IPS DF 19.7 (cell line): ENCODE data around the gene DNAH9.
A peak's percentile ranks its signal among the peaks of the same experiment; 100 is the strongest.

Experiments
- DNase-seq: peaks from one replicate; pipeline ENCODE4 v3.0.0-alpha.2; 2013; ENCODE audit warnings: low read depth, low spot score

Gene DNAH9

DNA sequence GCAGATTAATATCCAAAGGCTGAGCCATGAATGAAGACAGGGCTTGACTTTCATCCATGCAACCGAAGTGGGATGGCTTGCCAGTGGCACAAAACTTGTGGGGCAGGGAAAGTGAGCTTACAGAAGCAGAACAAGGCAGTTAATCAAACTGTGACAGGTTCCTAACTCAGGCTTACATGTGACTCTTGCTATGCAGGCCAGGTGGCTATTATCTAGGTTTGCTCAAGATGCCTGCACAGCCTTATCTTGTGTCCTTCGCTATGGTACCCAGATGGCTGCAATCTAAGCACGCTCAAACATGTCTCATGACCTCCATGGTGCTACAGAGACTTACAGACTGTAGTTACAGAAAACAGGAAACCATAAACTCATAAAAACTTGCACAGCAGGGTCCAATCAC is 8.6 kb upstream of the DNAH9 start:
- DNase-seq = no peak

DNA sequence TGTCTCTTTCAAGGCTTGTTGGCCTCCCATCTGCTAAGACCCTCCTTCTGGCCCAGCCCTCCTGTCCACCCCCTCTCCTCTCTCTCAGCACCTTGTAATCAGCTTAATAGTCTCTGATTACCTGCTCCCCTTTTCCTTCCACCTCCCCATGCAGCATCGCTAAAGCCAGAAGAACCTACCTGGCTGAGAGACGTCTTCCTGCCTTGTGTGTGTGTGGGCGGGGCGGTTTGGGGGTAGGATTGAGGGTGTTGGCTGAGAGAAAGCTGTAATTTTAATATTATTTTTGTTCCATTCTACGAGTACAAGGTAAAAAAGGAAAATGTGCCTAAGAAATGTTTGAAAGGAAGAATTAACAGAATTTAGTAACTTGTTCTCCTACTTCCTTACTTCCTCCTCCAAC is 3.4 kb downstream of the DNAH9 start:
- DNase-seq = no peak

DNA sequence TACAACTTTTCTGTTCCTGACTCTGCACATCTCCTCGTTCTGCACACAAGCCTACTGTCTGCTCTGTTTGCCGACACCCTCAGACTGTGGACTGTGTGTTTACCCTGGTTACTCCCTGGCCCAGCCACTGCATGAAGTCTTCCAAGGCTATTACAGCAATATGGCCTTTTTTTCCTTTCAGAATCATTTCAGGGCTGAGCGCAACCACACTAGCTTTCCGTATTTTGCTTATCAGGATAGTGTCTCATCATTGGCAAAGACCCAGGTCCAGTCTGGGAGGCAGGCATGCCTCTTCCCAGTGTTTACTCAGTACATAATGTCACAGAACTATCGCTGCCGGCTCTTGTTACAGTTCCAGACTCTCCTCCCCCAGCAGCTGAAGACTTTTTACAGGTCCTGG is 10.1 kb downstream of the DNAH9 start:
- DNase-seq = no peak

DNA sequence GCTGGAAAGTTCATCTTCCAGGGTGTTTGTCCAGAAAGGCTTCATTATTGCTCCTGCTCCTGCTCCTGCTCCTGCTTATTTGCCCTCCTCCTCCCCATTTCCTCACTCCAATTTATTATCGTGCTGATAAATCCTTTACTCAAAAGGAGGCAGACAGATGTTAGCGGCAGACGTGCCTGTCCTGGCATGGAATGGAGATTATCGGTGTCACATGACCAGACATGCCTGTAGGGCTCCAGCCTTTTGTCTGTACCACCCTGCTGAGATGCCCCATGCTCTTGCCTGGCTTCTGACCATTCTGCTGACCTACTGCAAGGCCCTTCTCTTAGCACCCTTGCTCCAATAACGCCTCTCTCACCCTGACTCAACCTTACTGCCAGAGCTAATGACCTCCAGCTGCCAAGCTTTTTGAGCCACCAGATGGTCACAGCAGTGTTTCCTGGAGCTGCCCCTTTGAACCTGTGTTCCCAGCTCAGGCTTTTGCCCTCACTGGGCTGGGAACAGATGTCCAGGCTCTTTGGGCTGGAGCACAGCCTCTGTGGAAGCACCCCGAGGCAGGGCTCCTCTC is 12.8 kb downstream of the DNAH9 start:
- DNase-seq = no peak

DNA sequence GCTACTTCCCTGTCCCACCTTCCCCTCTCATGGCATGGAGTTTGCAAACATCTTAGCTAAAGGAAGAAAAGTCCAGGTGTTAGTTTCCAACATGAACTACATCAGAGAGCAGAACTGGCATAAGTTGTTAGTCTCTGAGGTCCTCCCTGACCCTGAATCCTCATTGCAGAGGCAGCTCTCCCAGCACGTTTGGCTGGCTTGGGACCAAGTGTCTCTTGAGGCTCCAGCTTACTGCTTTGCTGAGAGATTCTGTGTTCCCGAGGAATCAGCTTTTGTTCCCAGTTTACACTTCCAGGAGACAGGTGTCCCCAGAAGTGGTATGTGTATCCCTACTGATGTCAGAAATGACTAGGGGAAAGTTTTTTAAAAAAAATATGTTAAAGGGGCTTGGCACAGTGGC is 14.7 kb downstream of the DNAH9 start:
- no peak for DNase-seq

DNA sequence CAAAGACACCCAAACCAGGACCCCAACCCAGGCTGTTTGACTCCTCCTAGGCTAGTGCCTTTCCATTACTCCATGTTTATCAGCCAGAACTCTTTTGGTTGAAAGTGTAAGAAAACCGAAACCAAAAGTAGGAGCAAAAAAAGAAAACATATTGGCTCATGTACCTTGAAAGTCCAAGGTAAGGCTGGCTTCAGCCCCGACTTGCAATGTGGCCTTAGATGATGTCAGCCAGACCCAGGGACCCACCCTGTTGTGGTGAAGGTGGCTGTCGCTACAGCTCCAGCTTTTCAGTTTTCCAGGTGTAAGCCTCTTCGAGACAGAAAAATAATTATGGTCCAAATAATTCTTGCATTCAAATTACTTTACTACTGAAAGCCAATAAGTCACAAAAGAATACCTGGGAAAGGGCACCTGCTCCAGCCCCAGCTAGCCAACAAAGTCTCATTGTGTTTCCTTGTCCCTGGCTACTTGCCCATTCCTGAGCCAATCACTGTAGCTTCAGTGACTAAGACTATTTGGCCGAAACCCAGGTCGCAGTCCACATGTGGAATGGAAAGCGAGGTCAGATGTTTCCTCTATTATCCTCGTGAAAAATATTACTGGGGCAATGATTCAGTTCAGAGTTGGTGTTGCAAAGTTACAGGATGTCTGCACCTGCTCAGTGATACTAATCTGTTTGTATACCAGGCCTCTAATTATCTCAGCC is 20.7 kb downstream of the DNAH9 start:
- no peak for DNase-seq

DNA sequence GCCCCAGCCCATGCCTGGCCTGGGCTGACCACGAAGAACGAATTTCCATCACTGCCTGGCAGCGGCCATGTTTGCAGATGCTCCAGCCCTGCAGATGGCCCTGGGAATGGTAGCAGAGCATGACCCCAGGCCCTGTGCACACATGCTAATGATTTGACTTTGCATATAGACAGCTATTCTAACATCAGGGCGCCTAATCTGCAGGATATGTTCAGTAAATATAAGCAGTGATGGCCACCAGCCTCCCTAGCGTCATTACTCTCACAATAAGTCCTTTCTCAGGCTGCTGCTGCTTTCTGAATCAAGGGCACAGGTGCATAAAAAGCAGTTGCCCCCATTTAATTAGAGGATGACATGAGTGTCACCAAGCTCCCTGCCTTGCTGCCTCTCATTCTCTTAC is 24.2 kb downstream of the DNAH9 start:
- no peak for DNase-seq

DNA sequence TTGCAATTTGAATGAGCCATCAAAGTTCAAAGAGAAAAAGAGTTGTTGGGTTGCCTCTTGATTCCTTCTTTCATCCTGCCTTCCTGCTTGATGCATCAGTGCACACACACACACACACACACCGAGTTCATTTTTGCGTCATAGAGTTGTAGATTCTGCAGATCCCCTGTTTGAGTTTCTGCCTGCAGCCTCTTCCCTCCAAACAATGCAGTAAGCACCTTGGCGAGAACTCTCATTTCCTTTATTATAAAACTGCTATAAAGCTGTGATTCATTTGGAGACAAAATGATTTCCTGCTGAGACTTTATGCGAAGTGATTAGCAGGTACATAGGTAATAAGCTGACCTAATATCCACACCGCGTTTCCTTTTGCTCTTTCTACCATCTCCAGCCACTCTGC is 26.7 kb downstream of the DNAH9 start:
- DNase-seq = no peak

DNA sequence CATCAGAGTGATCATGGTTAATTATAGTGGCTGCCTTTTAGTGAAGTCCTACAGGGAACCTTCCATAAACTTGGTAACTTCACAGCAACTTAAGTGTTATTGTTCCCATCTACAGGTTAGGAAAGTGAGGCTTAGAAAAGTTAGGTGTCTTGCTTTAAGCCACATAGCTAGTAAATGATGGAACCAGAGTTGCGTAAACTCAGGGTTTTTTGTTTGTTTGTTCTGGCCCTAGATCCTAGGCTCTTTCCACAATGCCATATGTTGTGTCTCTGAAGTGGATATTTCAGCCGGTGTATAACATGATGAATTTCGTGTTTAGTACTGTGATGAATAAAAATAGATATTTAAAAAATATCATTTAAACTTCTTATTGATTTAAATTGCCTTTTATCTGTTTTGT is 27.6 kb downstream of the DNAH9 start:
- no peak for DNase-seq

DNA sequence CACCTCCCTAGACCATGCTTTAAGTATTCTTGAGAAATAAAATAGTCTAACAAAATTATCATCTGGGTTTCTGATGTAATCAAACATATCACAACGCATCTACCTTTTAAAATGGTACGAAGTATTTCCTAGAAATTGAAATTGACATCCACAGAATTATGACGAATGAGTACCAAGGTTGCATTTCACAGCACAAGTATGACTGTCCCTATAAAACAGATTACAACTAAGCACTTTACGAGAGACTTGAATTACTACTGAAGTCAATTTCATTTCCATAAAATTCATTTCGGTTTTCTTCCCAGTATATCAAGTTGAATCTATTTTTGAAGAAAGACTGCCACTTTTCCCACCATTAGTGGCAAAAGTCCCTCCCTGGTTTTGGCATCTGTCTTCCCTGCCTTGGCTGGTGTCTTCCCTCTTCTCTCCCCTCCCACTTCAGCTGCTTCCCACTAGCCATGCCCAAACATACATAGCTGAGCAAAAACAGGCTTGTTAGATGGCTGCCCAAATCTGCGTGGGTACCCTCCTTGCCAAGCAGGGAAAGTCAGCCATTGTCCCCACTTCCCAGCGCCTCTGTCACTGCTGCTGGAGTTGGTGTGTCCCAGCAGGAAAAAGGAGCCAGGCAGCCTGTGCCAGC is 29.2 kb downstream of the DNAH9 start:
- DNase-seq = no peak

DNA sequence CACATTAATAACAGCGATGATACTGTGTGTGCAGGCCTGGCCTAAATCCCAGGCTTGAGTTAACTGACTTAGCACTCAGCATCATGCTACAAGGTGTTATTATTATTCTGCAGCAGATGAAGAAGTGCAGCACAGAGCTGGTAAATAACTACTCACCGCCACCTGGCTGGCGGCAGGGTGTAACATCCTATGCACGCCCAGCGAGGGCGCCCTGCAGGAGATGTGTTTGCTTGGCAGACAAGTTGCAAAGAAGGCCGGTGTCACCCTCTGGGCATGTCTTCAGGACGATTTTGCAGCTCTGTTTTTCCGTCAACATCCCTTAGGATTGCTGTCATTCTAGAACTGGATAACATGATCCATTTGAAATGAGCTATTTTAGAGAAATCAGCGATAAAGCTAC is 30.1 kb downstream of the DNAH9 start:
- no peak for DNase-seq

DNA sequence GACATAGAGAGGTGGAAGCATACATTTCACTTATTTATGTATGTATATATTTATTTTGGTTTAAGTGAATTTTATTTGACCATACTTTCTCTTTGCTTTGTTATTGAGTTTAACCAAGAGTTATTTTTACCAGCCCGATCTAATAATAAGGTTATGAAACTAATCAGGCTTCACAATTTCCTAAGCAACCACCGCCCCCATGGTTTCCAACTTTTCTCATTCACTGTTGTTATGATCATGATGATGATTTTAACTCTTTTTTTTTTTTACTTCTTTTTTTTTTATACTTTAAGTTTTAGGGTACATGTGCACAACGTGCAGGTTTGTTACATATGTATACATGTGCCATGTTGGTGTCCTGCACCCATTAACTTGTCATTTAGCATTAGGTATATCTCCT is 30.6 kb downstream of the DNAH9 start:
- no peak for DNase-seq

DNA sequence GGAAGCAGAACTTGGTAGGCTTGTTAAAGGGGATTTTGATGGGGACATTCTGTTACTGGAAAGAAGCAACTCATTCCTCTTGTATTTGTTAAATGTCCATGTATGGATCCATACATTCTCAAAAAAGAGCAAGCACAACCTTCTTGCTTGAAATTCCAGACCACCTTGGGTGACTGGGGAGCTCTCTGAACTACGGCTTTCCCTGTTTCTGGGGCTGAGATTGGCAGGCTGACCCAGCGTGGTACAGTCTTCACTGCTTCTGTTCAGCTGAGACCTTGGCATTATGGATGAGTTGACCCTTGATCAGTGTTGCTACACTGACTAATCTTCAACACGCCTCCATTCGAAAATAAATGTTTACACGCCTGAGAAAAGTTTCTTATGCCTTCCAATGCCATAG is 38.5 kb downstream of the DNAH9 start:
- no peak for DNase-seq

DNA sequence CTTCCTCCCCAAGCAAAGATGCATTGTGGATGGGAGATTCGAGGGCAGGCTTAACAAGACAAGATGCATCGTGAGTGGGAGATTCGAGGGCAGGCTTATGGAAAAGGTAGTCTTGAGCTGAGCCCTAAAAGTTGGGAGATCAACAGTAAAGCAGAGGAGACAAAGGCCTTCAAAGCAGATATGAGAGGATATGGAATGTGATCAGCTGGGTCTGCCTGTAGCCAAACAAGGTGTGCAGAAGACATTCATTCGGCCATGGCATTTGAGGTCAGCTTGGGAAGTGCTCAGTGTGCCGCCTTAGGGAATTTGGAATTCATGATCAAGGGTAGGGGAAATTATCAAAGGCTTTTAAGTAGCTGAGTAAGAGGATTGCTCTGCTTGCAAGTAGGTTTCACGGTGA is 39.5 kb downstream of the DNAH9 start:
- no peak for DNase-seq

DNA sequence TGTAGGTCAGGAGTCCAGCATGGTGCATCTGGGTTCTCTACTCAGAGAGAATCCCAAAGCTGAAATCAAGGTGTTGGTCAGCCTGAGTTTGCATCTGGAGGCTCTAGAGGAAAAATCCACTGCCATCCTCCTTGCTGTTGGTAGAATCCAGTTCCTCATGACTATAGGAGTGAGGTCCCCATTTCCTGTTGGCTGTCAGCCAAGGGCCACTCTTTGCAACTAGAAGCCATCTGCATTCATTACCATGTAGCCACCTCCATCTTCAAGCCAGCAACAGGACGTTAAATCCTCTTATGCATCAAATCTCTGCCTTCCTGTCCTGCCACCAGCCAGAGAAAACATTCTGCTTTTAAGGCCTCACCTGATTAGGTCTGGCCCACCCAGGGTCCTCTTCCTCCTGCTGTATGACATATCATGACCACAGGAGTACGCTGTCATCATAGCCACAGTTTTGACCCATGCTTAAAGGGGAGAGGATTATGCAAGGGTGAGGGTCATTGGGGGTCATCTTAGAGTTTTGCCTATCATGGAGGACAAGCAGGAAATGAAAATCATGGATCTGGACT is 40.5 kb downstream of the DNAH9 start:
- no peak for DNase-seq

DNA sequence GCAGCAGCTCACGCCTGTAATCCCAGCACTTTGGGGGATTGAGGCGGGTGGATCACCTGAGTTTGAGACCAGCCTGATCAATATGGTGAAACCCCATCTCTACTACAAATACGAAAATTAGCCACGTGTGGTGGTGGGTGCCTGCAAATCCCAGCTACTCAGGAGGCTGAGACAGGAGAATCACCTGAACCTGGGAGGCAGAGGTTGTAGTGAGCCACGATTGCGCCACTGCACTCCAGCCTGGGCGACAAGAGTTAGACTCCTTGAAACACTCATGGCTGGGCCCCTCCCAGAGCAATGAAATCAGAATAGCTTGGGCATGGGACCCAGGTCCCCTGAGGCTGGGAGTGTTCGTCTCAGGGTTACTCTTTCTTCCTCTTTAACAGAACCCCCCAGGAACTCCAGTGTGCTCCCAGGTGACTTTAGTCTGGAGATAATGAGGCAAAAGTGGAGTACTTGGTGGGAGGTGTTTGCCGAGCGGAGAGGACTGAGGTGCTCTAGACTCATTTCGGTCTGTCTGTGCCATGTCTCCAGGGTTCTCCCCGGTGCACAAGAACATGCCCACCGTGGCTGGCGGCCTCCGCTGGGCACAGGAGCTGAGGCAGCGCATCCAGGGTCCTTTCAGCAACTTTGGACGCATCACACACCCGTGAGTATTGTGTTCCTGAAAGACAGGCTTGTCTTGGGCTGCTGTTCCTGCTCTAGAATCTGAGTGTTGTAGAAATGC is 41.6 kb downstream of the DNAH9 start:
- DNase-seq = no peak

DNA sequence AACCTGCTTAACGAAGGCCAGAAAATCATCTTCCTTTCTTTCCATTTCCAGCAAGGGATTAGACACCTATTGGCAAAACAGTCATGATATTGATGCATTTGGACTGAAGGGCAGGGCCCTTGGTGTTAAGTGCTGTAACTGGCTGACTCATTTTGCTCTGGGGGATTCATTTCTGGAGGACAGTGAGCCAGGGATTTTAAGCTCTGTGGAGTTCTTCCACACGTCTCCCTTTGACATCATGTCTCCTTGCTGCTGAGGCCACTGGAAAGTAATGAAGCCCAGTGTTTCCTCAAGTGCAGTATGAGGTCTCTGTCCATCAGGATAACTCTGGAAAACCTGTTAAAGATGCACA is 42.2 kb downstream of the DNAH9 start:
- no peak for DNase-seq

DNA sequence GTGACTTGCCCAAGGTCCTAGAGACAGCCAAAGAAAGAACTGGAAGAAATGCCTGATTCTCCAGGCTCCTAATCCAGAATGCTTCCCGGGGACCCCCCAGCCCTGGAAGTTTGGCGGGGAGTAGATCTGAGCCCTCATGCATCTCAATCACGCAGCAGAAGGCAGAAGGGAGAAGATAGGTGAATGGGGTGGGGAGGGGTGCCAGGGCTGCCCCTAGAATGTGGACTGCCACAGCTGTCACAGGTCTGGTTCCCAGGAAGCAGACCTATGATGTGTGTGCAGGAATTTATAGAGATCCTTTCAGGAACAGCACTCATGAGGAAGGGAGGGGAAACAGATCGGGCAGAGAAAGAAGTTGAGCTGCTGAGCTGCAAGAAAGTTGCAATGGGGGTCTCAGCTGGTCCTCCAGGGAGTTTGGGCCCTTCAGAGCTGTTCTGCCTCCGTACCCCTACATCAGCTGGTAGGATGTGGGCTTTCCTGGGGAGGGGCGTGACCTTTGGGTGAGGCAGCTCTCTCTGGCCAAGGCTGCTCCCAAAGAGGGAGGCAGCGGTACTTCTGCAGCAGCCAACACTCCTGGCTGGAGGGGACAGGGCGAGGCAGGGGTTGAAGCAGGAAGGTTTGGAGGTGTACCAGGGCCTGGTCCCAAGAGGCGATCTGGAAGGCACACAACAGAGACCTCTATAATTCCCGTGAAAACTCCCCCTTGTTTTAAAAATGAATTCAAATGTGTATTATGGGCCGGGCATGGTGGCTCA is 43.4 kb downstream of the DNAH9 start:
- no peak for DNase-seq

DNA sequence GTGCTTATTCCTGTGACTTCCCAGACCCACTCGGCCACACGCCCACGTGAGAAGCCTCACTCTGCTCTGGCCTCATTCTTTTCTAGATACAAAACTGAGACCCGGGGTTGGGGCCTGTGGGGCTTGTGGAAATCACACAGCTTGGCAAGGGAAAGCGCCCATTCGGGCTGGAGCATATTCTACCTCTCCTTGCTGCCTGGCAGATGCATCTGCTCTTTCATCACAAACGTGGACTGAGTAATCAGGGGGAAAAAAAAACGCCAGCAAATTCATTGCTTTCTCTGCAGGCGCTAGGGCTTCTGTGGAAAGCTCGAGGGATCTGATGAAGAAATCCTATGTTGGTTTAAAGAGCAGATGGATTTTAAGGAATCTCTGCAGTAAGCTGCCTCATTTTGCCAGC is 44.4 kb downstream of the DNAH9 start:
- no peak for DNase-seq

DNA sequence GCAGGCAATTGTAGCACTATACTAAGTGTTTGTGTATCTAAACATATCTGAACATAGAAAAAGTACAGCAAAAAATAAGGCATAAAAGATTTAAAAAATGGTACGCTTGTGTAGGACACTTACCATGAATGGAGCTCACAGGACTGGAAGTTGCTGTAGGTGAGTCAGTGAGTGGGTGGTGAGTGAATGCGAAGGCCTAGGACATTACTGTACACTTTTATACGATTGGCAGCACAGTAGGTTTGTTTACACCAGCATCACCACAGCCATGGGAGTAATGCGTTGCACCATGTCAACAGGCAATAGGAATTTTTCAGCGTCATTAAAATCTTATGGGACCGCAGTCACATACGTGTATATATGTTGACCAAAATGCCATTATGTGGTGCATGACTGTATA is 45.6 kb downstream of the DNAH9 start:
- no peak for DNase-seq

DNA sequence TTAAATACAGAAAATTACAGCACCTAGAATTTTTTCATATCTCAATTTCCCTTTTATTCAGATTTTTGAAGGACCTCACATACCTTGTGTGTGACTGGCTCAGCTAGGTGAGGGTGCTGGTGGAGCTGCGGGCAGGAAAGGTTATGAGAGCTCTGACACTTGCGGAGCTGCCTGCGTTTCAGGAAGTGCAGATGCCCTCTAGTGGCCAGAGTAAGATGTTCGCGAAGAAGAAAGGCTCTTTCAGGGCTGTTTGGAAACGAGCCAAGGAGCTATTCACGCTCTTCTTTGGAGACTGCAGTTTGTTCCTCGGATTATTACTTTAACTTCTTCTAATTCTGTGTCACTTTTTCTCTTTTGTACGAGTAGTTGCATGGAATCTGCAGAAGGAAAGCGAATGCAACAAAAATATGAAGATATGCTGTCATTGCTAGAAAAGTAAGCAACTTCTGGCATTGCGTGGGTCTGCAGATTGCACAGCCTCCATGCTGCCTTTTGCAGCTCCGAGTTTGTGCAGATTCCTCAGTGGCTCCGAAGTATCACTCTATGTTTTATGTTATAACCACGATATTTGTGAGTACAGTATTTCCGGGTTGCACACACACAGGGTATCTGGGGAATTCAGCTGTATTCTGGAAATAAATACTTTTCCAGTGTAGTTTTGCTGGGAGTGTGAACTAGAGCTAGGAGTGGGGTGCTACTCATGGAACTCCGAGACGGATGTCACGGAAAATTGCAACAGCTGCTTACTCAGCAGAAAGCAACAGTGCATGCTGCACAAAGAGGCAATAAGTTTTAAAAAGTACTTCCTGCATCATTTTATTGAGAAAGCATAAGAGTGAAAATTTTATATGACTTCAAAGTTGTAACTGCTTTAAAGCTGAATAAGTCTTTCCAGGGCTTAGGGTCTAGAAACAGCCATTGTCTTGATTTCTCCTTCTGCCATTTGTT is 46.3 kb downstream of the DNAH9 start:
- DNase-seq = peak; percentile 7
